Muscle layer of colon (tissue), 2 donors: ENCODE results near the gene ACACA.
"Not testable (repeated sequence)": the region's sequence is repeated elsewhere in the genome, so short reads cannot be mapped to it uniquely, and the experiment has no call there.

Experiments
- H3K27ac ChIP-seq: one replicate; pipeline ENCODE4 v1.7.0; 2013; ENCODE audit warnings: low read depth, mild to moderate bottlenecking, low read length, moderate library complexity
- H3K27me3 ChIP-seq, 2 donors: one replicate each; pipeline ENCODE4 v1.7.0; 2013; ENCODE audit warnings: low read length in 2 of 2, mild to moderate bottlenecking in 2 of 2; ENCODE audit not compliant: insufficient read depth in 2 of 2, control insufficient read depth in 1 of 2
- H3K36me3 ChIP-seq: one replicate; pipeline ENCODE4 v1.7.0; 2013; ENCODE audit warnings: mild to moderate bottlenecking, low read length; ENCODE audit not compliant: insufficient read depth
- H3K4me1 ChIP-seq: one replicate; pipeline ENCODE4 v1.7.0; 2013; ENCODE audit warnings: mild to moderate bottlenecking, low read length; ENCODE audit not compliant: insufficient read depth
- H3K4me3 ChIP-seq, 2 donors: one replicate each; pipeline ENCODE4 v1.7.0; 2013; ENCODE audit warnings: low read length in 2 of 2, low read depth in 1 of 2, mild to moderate bottlenecking in 1 of 2, moderate library complexity in 1 of 2
- H3K9ac ChIP-seq: one replicate; pipeline ENCODE4 v1.7.0; 2013; ENCODE audit warnings: low read length
- H3K9me3 ChIP-seq: one replicate; pipeline ENCODE4 v1.7.0; 2013; ENCODE audit warnings: mild to moderate bottlenecking, low read length
- donor health status: abdominal sarcoma.
- donor health status: Adenocarcinoma of cecum.

The ACACA gene

GRCh38 chr17:37088459-37088858 is 318.2 kb downstream of the ACACA start:
- H3K36me3 ChIP-seq, result peaks cover 24% of the 10 kb centered on the region
- no peaks in the 10 kb centered on the region for H3K9me3 ChIP-seq
- peaks cover 22% of the 10 kb centered on the region for H3K4me1 ChIP-seq
- H3K27ac ChIP-seq, result no peak overlapping the region
- no peak overlapping the region for H3K4me3 ChIP-seq
- no peak overlapping the region for H3K9ac ChIP-seq
- H3K27me3 ChIP-seq, result no peaks in the 10 kb centered on the region

GRCh38 chr17:37087683-37088082 is 319.0 kb downstream of the ACACA start:
- Histone ChIP-seq H3K4me1 (peaks cover 22% of the 10 kb centered on the region), H3K4me3 (no peak overlapping the region), H3K9ac (no peak overlapping the region), H3K27me3 (no peaks in the 10 kb centered on the region), H3K27ac (no peak overlapping the region), H3K36me3 (peaks cover 24% of the 10 kb centered on the region), H3K9me3 (no peaks in the 10 kb centered on the region)

- Histone ChIP-seq H3K9me3 (no peaks in the 10 kb centered on the region), H3K27ac (no peak overlapping the region), H3K36me3 (peaks cover 24% of the 10 kb centered on the region), H3K27me3 (no peaks in the 10 kb centered on the region), H3K4me1 (peaks cover 22% of the 10 kb centered on the region), H3K9ac (no peak overlapping the region), H3K4me3 (no peak overlapping the region)
Observed at GRCh38 chr17:37086948-37087347, 319.7 kb downstream of the ACACA start.

- Histone ChIP-seq H3K4me1 (peaks cover 22% of the 10 kb centered on the region), H3K4me3 (no peak overlapping the region), H3K27ac (no peak overlapping the region), H3K9ac (no peak overlapping the region), H3K27me3 (no peaks in the 10 kb centered on the region), H3K36me3 (peaks cover 24% of the 10 kb centered on the region), H3K9me3 (no peaks in the 10 kb centered on the region)
Observed at GRCh38 chr17:37086334-37086733, 320.3 kb downstream of the ACACA start.

- Histone ChIP-seq H3K9ac (no peak overlapping the region), H3K36me3 (peaks cover 24% of the 10 kb centered on the region), H3K4me1 (peaks cover 2% of the 10 kb centered on the region), H3K9me3 (no peaks in the 10 kb centered on the region), H3K27ac (no peak overlapping the region), H3K27me3 (no peaks in the 10 kb centered on the region), H3K4me3 (no peak overlapping the region)
Observed at GRCh38 chr17:37084372-37084771, 322.3 kb downstream of the ACACA start.

GRCh38 chr17:37083456-37083855 is 323.2 kb downstream of the ACACA start:
- Histone ChIP-seq H3K27me3 (no peaks in the 10 kb centered on the region), H3K9me3 (peaks cover 4% of the 10 kb centered on the region), H3K9ac (no peak overlapping the region), H3K4me1 (no peaks in the 10 kb centered on the region), H3K36me3 (peaks cover 24% of the 10 kb centered on the region), H3K27ac (no peak overlapping the region), H3K4me3 (no peak overlapping the region)

- H3K27me3 ChIP-seq, result no peaks in the 10 kb centered on the region
- peaks cover 4% of the 10 kb centered on the region for H3K9me3 ChIP-seq
- H3K4me3 ChIP-seq, result no peak overlapping the region
- H3K27ac ChIP-seq, result no peak overlapping the region
- peaks cover 24% of the 10 kb centered on the region for H3K36me3 ChIP-seq
- no peaks in the 10 kb centered on the region for H3K4me1 ChIP-seq
- no peak overlapping the region for H3K9ac ChIP-seq
Observed at GRCh38 chr17:37082985-37083384, 323.7 kb downstream of the ACACA start.

- no peak overlapping the region for H3K27ac ChIP-seq
Observed at GRCh38 chr17:37082311-37082860, 324.2 kb downstream of the ACACA start.

GRCh38 chr17:37081287-37081686 is 325.3 kb downstream of the ACACA start:
- H3K9me3 ChIP-seq, result peaks cover 4% of the 10 kb centered on the region
- no peaks in the 10 kb centered on the region for H3K27me3 ChIP-seq
- H3K4me1 ChIP-seq, result no peaks in the 10 kb centered on the region
- H3K36me3 ChIP-seq, result peaks cover 9% of the 10 kb centered on the region
- no peak overlapping the region for H3K9ac ChIP-seq
- no peak overlapping the region for H3K27ac ChIP-seq
- no peak overlapping the region for H3K4me3 ChIP-seq

More at GRCh38 chr17:37082311-37082860, 324.2 kb downstream of the ACACA start:
- H3K4me3 ChIP-seq, result no peak overlapping the region
- H3K9ac ChIP-seq, result no peak overlapping the region
- peaks cover 4% of the 10 kb centered on the region for H3K9me3 ChIP-seq
- H3K27me3 ChIP-seq, result no peaks in the 10 kb centered on the region
- H3K4me1 ChIP-seq, result no peaks in the 10 kb centered on the region
- peaks cover 20% of the 10 kb centered on the region for H3K36me3 ChIP-seq

GRCh38 chr17:37079735-37080134 is 326.9 kb downstream of the ACACA start:
- Histone ChIP-seq H3K27me3 (no peaks in the 10 kb centered on the region), H3K9me3 (peaks cover 4% of the 10 kb centered on the region), H3K4me3 (no peak overlapping the region), H3K27ac (no peak overlapping the region), H3K9ac (no peak overlapping the region), H3K4me1 (no peaks in the 10 kb centered on the region), H3K36me3 (peaks cover 2% of the 10 kb centered on the region)

GRCh38 chr17:37079065-37079708 is 327.4 kb downstream of the ACACA start:
- Histone ChIP-seq H3K4me3 (no peak overlapping the region), H3K4me1 (no peaks in the 10 kb centered on the region), H3K27ac (no peak overlapping the region), H3K9ac (no peak overlapping the region), H3K9me3 (peaks cover 4% of the 10 kb centered on the region), H3K27me3 (no peaks in the 10 kb centered on the region), H3K36me3 (no peaks in the 10 kb centered on the region)

GRCh38 chr17:37073464-37073863 is 333.2 kb downstream of the ACACA start:
- H3K27me3 ChIP-seq, H3K9ac ChIP-seq, H3K36me3 ChIP-seq, H3K9me3 ChIP-seq, H3K4me3 ChIP-seq, H3K27ac ChIP-seq, H3K4me1 ChIP-seq: not testable (repeated sequence)
